Left lung (tissue), 10 donors: ENCODE measurements around the gene MGAT1. TPM values are rescaled to one million over a fixed set of nuclear protein-coding genes. Genes with fewer than 3 reads are reported as not detected.
A peak's percentile ranks its signal among the peaks of the same experiment; 100 is the strongest.

Experiments used
- ATAC-seq: fragments of 200-7000 bp; cut with Tn5 transposase; one replicate; pipeline ENCODE4 v1.9.1; 2020; ENCODE audit warnings: moderate library complexity
- DNase-seq, 4 donors: peaks; one replicate each; pipeline ENCODE4 v3.0.0-alpha.2; 2013 to 2020
- H3K27ac ChIP-seq, 2 donors: fragments of 200-600 bp; sonication (generic) in 1 of 2; one replicate each; pipeline versions ENCODE4 v1.5.0 to v1.8.0; 2020 to 2021
- H3K27me3 ChIP-seq, 2 donors: fragments of 200-600 bp; sonication (generic) in 1 of 2; one replicate each; pipeline versions ENCODE4 v1.5.0 to v1.8.0; 2020 to 2021
- H3K36me3 ChIP-seq, 2 donors: fragments of 200-600 bp; sonication (generic) in 1 of 2; one replicate each; pipeline versions ENCODE4 v1.5.0 to v1.8.0; 2020 to 2021
- H3K4me1 ChIP-seq, 2 donors: fragments of 200-600 bp; one replicate each; pipeline ENCODE4 v1.8.0; 2021
- H3K4me3 ChIP-seq, 2 donors: fragments of 200-600 bp; sonication (generic) in 1 of 2; one replicate each; pipeline versions ENCODE4 v1.5.0 to v1.8.0; 2020 to 2021; ENCODE audit warnings: mild to moderate bottlenecking in 1 of 2
- H3K9me3 ChIP-seq, 2 donors: fragments of 200-600 bp; sonication (generic) in 1 of 2; one replicate each; pipeline versions ENCODE4 v1.5.0 to v1.8.0; 2020 to 2021
- intact Hi-C, 2 donors: fragments of 100-400 bp; cut with DNase I; formaldehyde crosslinking; loops; one replicate each; pipeline versions ENCODE4 v1.11.2 to v1.14.2; 2022
- polyA plus RNA-seq, 6 donors: library from polyadenylated mRNA; unstranded; fragments of 120-200 nt; gene quantifications; one replicate each; pipeline ENCODE4 v1.2.1, GENCODE V29; 2013; ENCODE audit not compliant: insufficient read length in 6 of 6
- total RNA-seq, 2 donors: library from RNA; stranded (reverse); fragmentation: NEBNext Ultra II Directional; extraction: Animal tissue kit (Norgen Biotek cat#: 25700); gene quantifications; one replicate each; pipeline ENCODE4 v1.2.1, GENCODE V29; 2021
- TF ChIP-seq, protein P1 (sequence below), 2 donors: fragments of 200-600 bp; sonication (generic) in 1 of 2; IDR thresholded peaks; one replicate each; pipeline versions ENCODE4 v1.5.0 to v1.8.0; 2021; ENCODE audit warnings: antibody characterized with exemption in 2 of 2
- donor health status: DM: no; HTN: yes; CAD: no.
- donor health status: DM: no; HTN: no; CAD: no.

The MGAT1 gene
- total and polyA plus RNA-seq, 8 donors = 70.6 to 263 (median 86.0) TPM

GRCh38 chr5:180806351-180807011 is 3.9 kb upstream of the MGAT1 start:
- Histone ChIP-seq H3K27me3 (no peaks in the 10 kb centered on the region), H3K4me1 (peaks cover 45 to 82% of the 10 kb centered on the region in 2 donors), H3K4me3 (peak overlapping the region in 1 of 2 donors; percentile 99), H3K27ac (peak overlapping the region; percentile 97 to 98), H3K36me3 (peaks cover 0 to 23% of the 10 kb centered on the region in 2 donors), H3K9me3 (no peaks in the 10 kb centered on the region)
- TF ChIP-seq, protein P1, sequence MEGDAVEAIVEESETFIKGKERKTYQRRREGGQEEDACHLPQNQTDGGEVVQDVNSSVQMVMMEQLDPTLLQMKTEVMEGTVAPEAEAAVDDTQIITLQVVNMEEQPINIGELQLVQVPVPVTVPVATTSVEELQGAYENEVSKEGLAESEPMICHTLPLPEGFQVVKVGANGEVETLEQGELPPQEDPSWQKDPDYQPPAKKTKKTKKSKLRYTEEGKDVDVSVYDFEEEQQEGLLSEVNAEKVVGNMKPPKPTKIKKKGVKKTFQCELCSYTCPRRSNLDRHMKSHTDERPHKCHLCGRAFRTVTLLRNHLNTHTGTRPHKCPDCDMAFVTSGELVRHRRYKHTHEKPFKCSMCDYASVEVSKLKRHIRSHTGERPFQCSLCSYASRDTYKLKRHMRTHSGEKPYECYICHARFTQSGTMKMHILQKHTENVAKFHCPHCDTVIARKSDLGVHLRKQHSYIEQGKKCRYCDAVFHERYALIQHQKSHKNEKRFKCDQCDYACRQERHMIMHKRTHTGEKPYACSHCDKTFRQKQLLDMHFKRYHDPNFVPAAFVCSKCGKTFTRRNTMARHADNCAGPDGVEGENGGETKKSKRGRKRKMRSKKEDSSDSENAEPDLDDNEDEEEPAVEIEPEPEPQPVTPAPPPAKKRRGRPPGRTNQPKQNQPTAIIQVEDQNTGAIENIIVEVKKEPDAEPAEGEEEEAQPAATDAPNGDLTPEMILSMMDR (IDR thresholded peaks at IDR 0.05) = no peak
- peak in 1 of 4 donors; percentile 51 for DNase-seq
- ATAC-seq = no peak
- intact Hi-C loops = no loop called here

- ATAC-seq (no peak), DNase-seq (peak in 1 of 4 donors; percentile 76)
- intact Hi-C loops = no loop called here
- peak overlapping the region; percentile 97 to 98 for H3K27ac ChIP-seq
- peak overlapping the region; percentile 98 to 99 for H3K4me3 ChIP-seq
- no peaks in the 10 kb centered on the region for H3K9me3 ChIP-seq
- H3K36me3 ChIP-seq = peaks cover 0 to 45% of the 10 kb centered on the region in 2 donors
- peaks cover 56 to 92% of the 10 kb centered on the region in 2 donors for H3K4me1 ChIP-seq
- TF ChIP-seq, protein P1 (IDR thresholded peaks at IDR 0.05) = no peak
- H3K27me3 ChIP-seq = no peaks in the 10 kb centered on the region
Measured at GRCh38 chr5:180804129-180804618, 1.6 kb upstream of the MGAT1 start.

DNA sequence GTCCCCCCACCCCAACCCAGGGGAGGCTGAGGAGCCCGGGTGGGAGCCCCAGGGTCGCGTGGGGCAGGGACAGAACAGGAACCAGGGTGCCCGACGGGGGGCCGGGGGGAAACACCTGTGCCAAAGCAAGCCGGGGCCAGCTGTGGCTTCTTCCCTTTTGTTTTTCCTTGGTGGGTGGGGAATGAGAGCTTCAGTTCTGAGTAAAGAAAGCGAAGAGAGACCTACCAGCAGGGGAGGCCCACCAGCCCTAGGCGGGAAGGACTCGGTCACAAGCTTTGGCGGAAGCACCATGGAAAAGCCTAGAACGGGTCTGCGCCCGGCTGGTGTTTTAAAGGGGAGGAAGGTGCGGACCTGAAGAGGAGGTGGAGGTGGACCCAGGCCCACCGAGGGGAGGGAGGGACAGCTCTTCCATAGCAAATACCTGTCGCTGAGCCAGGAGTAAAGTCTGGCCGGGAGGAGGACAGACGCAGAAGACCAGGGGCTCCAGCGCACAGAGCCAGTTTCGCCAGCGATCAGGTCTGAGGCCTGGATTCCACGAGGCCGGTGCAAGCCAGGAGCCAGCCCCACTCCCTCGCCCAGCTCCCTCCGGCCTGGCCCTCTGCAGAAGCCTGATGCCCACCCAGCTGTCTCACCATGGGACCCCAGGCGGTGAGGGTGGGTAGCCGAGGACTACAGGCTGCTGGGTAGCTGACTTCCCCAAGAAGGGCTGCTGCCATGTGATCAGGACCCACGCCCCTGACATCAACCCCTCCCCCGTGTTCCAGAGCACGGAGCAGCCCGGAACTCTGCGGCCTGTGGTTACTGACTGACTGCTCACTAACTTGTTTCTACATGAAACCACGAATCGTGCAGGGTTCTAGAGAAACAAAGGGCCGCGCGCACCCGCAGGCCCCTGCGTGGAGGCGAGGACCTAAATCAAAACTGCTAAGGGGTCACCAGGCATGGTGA is 849 bp upstream of the MGAT1 start:
- H3K9me3 ChIP-seq = no peaks in the 10 kb centered on the region
- peak overlapping the region; percentile 97 to 98 for H3K27ac ChIP-seq
- peak; percentile 49 for ATAC-seq
- intact Hi-C loops = no loop called here
- H3K27me3 ChIP-seq = no peaks in the 10 kb centered on the region
- H3K4me1 ChIP-seq = peaks cover 51 to 92% of the 10 kb centered on the region in 2 donors
- peak in 2 of 4 donors; percentile 92 to 95 for DNase-seq
- H3K36me3 ChIP-seq = peaks cover 0 to 46% of the 10 kb centered on the region in 2 donors
- TF ChIP-seq, protein P1 (IDR thresholded peaks at IDR 0.05) = no peak
- H3K4me3 ChIP-seq = peak overlapping the region; percentile 98 to 99

DNA sequence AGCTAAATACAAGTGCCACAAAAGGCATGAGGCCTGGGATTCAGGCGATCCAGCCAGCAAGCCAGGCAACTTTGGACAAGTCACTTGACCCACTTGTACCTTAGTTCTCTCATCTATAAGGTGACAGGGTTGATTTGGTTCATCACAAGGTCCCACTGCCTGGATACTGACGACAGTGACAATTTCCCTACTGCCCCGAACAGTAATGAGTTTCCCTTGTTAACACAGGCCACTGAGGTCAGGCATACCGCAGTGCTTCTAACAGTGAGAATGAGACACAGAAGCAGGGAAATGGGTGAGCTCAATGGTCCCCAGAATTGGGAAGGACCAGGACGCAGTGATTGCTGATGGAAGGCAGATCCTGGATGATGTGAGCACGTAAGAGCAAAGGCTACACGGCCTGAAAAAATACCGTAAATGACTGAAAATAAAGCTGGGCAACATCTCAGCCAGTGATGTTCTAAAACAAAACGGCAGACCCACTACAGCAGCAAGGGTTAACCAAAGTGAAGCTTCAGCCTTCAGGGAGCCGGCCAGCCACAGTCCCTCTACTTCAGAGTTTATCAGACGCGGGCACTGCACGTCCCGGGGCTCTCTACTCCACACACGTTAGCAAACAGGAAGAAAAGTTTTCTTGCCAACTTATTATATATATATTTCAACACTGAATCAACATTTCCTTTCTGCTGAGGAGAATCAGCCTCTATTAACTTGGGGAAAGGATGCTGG is 846 bp downstream of the MGAT1 start:
- intact Hi-C loops = no loop called here
- H3K4me1 ChIP-seq = peaks cover 46 to 92% of the 10 kb centered on the region in 2 donors
- H3K27ac ChIP-seq = peak overlapping the region; percentile 97 to 98
- H3K27me3 ChIP-seq = no peaks in the 10 kb centered on the region
- DNase-seq = peak in 1 of 4 donors; percentile 71
- no peaks in the 10 kb centered on the region for H3K9me3 ChIP-seq
- ATAC-seq = peak; percentile 15
- H3K4me3 ChIP-seq = peak overlapping the region; percentile 98 to 99
- TF ChIP-seq, protein P1 (IDR thresholded peaks at IDR 0.05) = no peak
- H3K36me3 ChIP-seq = peaks cover 0 to 51% of the 10 kb centered on the region in 2 donors
